HG03354 (cell line): ENCODE data around the gene PLEKHH3.
"Not testable (repeated sequence)": the region's sequence is repeated elsewhere in the genome, so short reads cannot be mapped to it uniquely, and the experiment has no call there.

Experiments used
- ATAC-seq: cut with Tn5 transposase; IDR thresholded peaks from one replicate; pipeline ENCODE4 v1.9.1; 2021; ENCODE audit warnings: mild to moderate bottlenecking; ENCODE audit not compliant: unreplicated experiment, poor library complexity, severe bottlenecking

Gene PLEKHH3

GRCh38 chr17:42673885-42674754 is 2.7 kb downstream of the PLEKHH3 start:
- ATAC-seq = no peak

GRCh38 chr17:42673266-42673884 is 3.4 kb downstream of the PLEKHH3 start:
- ATAC-seq = no peak

GRCh38 chr17:42672038-42672437 is 4.8 kb downstream of the PLEKHH3 start:
- ATAC-seq = no peak

GRCh38 chr17:42670789-42671657 is 5.8 kb downstream of the PLEKHH3 start:
- ATAC-seq = no peak

GRCh38 chr17:42669977-42670788 is 6.6 kb downstream of the PLEKHH3 start:
- ATAC-seq = no peak

GRCh38 chr17:42669705-42669976 is 7.2 kb downstream of the PLEKHH3 start:
- no peak for ATAC-seq

GRCh38 chr17:42667088-42667951 is 9.5 kb downstream of the PLEKHH3 start:
- no peak for ATAC-seq

- ATAC-seq = not testable (repeated sequence)
These were observed 10.7 kb downstream of the PLEKHH3 start for GRCh38 chr17:42666126-42666525.

GRCh38 chr17:42665581-42666001 is 11.2 kb downstream of the PLEKHH3 start:
- ATAC-seq = no peak

- no peak for ATAC-seq
These were observed 16.0 kb downstream of the PLEKHH3 start for GRCh38 chr17:42660692-42661345.

- not testable (repeated sequence) for ATAC-seq
These were observed 16.9 kb downstream of the PLEKHH3 start for GRCh38 chr17:42659932-42660274.

GRCh38 chr17:42659079-42659931 is 17.5 kb downstream of the PLEKHH3 start, which contains the start of gene TUBG2:
Gene TUBG2 (plus strand): TSS chr17:42659284. CDS start chr17:42659504, 220 bp downstream.
- peak; percentile 45 for ATAC-seq

GRCh38 chr17:42657824-42658588 is 18.8 kb downstream of the PLEKHH3 start:
- ATAC-seq = no peak

GRCh38 chr17:42655528-42655927 is 21.3 kb downstream of the PLEKHH3 start:
- no peak for ATAC-seq

GRCh38 chr17:42653179-42654124 is 23.3 kb downstream of the PLEKHH3 start:
- ATAC-seq = no peak

GRCh38 chr17:42651392-42651791 is 25.4 kb downstream of the PLEKHH3 start:
- no peak for ATAC-seq
